C4-2B (cell line): ENCODE results near the gene ESRRA.

ENCODE experiments used
- CTCF ChIP-seq: fragments of 450-650 bp; conservative IDR thresholded peaks from 2 replicates; pipeline ENCODE4 v1.5.1; 2017; ENCODE audit warnings: mild to moderate bottlenecking
- ZFX ChIP-seq: fragments of 450-650 bp; IDR thresholded peaks from 2 replicates; pipeline ENCODE4 v1.6.1; 2017

- peak; percentile 90 for TF ChIP-seq CTCF
- TF ChIP-seq ZFX = no peak
Observed at GRCh38 chr11:64304316-64305072, 830 bp upstream of the ESRRA start.
